GM21786 (cell line): Measurements from ENCODE around the gene HRG.
"Not testable (repeated sequence)": the region's sequence is repeated elsewhere in the genome, so short reads cannot be mapped to it uniquely, and the experiment has no call there.

ENCODE experiments used
- ATAC-seq: cut with Tn5 transposase; IDR thresholded peaks from one replicate; pipeline ENCODE4 v1.9.1; 2021; ENCODE audit not compliant: unreplicated experiment

HRG gene, protein sequence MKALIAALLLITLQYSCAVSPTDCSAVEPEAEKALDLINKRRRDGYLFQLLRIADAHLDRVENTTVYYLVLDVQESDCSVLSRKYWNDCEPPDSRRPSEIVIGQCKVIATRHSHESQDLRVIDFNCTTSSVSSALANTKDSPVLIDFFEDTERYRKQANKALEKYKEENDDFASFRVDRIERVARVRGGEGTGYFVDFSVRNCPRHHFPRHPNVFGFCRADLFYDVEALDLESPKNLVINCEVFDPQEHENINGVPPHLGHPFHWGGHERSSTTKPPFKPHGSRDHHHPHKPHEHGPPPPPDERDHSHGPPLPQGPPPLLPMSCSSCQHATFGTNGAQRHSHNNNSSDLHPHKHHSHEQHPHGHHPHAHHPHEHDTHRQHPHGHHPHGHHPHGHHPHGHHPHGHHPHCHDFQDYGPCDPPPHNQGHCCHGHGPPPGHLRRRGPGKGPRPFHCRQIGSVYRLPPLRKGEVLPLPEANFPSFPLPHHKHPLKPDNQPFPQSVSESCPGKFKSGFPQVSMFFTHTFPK

DNA sequence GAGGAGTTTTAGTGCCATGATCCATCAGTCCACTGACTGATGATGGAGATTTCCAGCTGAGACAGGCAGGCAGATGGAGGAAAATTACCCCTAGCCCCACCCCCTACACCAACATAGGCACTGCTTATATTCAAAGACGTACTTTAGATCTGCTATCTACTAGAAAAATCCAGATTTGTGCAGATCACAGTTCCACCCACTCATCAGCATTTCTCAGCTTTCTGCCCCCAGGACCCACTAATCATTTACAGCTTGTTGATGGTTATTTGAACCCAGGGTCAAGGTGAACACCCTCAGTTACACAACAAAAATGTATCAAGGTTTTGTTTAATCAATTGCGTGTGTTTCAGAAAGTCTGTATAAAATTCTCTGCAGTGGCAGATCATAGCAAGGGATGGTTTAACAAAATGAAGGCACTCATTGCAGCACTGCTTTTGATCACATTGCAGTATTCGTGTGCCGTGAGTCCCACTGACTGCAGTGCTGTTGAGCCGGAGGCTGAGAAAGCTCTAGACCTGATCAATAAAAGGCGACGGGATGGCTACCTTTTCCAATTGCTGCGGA, at the start of gene HRG:
HRG (plus strand) TSS at position 390 of the 564 bp plus-strand sequence; CDS start at position 408, 18 bp downstream.
- ATAC-seq, result no peak

GRCh38 chr3:186616299-186616617, 49.6 kb upstream of the HRG start:
- no peak for ATAC-seq

DNA sequence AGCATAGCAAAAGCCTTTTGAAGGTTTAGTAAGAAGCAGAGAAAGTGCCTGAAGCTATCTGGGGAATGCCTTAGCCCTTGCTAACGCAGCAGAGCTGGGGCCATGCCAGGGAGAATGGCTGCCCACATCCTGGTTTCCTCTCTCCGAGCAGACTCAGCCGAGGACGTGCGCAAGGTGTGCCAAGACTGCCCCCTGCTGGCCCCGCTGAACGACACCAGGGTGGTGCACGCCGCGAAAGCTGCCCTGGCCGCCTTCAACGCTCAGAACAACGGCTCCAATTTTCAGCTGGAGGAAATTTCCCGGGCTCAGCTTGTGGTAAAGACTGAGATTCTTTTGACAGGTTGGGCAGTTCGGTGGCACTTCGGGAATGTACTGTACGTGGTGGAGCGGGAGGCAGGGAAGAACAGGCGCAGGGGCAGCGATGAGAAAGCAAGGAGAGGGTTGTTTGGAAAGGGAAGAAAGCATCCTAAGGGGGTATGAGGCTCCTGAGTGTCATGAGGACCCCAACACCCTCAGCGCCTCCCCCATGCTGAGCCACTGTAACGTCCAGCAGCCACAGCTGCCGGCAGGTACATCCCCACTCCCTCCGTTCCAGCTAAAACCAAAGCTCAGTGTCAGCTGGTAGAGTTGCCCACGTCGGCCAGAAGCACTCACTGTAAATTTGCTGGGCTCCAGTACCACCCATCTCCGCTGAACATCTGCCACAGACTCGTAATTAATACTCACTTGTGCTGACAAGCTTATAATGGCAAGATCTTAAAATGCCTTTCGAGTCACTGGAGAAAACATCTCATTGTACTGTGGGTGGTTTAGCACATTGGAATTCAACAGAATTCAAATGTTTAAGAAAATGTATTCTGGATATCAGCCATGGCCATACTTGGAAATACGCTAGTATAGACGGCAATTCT, 48.5 kb upstream of the HRG start:
- peak; percentile 98 for ATAC-seq

DNA sequence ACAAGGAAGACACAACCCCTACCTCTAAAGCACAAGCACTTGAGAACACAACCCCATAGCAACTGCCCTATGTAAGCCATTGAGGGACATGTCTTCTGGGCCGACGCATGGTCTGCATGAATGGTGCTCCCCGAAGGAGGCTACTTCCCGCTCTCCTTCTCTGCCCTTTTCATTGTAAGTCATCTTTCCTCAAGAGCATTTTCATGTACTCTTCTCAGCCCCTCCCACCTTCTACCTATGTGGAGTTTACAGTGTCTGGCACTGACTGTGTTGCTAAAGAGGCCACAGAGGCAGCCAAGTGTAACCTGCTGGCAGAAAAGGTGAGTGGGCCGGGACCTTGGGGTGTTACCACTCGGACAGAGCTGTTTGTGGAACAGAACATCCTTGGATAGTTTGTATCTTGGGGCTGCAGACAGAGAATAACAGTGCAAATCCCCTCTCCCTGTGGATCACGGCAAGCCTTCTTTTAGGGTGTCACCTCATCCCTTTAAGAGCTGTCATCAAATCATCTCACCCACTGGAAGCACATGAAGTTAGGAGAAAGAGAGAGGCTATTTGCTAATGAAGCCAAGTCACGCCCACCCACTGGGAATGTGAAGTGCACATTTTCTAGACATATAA, 47.4 kb upstream of the HRG start:
- no peak for ATAC-seq

- ATAC-seq, result no peak
Observed at GRCh38 chr3:186619787-186620212, 46.0 kb upstream of the HRG start.

- ATAC-seq, result no peak
Observed at GRCh38 chr3:186620213-186621092, 45.4 kb upstream of the HRG start.

GRCh38 chr3:186621894-186622650, 43.7 kb upstream of the HRG start:
- ATAC-seq, result no peak

DNA sequence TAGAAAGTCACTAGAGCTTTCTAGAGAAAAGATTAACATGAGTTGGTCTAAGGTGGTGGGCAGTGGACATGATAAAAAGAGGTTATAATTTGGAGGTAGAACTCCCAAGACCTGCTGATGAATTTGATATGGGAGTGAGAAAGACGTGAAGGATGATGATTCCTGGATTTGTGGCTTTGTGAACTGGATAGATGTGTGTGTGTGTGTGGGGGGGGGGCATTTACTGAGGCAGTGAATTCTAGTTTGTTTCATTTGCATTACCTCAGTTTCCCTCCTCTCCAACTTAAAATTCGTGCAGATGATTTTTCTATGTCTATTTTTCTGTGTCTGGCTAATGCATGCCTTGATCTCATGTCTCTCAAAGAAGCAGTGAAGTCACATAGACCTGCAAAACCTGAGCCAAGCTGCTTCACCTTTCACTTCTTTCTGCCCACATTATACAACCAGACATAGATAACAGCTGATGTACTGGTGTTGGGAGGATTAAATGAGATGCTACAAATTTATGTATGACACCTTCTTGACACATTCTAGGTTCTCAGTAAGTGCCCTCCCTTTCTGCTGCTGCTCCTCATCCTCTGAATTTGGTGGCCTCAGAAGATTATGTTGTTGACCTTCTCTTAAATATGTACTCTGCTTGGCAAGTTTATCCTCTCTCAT, 43.0 kb upstream of the HRG start:
- ATAC-seq, result no peak

- no peak for ATAC-seq
Observed at GRCh38 chr3:186624598-186624997, 41.2 kb upstream of the HRG start.

DNA sequence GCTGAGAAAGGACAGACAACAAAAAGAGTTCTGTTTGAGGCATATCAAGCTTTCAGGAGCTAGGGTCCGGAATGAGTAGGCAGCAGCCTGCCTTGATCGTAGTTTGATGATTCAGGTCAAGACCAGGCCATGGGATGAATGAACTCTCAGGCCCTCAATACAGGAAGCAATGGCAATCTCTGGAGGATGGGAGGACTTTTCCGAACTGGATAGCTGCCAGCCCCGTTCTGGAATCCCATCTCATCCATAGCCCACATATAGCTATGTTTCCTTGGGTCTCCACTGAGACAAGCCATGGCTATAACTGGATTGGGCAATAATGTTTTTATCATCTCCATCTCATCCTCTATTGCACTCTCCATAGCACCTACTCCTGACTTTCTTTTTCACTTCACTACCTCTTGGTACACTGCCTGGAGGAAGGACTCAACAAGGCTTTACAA, 40.2 kb upstream of the HRG start:
- ATAC-seq, result no peak

DNA sequence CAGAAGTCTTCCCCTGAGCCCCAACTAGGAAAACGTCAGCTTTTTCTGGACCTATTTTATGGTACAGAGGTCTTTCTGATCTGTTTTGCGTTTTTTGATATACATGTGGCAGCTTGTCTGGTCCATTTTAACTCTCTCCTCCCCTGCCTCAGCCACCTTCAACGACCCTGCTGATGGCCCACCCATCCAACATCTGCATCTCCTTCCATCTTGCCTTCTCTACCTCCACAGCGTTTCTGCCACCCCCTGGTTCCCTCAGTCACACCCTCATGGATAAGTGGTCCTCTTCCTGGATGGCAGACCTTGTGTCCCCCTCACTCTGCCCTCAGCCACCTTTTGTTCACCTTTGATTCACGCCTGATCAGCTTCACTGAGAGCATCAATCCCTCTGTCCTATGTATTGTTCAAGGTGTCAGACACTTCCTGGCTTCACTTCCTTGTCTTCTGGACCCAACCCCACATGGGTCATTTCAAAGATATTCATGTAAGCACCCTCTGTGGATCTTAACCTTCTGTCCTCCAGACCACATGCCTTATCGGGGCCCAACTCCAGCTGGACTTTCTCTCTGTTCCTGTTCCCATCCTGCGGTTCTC, 39.5 kb upstream of the HRG start:
- ATAC-seq, result no peak

DNA sequence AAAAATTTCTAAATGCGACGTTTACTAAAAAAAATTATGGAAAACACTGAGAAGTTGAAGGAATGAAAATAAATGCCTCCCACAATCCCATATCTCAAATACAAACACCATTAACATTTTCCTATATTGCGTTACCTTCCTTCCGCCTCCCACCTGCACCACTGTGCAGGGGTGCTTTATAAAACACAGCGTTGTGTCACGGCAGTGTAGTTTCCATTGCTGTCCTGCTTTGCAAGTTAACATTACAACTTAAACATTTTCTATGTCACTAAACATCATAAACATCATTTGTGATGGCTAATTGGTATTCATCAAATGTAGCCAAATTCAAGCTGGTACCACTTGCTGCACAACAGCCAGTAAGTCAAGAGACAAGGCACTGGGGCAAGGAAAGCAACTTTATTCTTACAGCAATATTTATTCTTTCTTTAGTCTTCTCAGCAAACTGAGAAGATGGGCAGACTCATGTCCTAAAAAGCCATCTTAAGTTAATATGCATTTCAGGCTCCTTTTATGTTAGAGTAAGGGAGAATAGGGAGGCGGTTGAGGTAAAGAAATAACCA, 37.9 kb upstream of the HRG start:
- no peak for ATAC-seq

DNA sequence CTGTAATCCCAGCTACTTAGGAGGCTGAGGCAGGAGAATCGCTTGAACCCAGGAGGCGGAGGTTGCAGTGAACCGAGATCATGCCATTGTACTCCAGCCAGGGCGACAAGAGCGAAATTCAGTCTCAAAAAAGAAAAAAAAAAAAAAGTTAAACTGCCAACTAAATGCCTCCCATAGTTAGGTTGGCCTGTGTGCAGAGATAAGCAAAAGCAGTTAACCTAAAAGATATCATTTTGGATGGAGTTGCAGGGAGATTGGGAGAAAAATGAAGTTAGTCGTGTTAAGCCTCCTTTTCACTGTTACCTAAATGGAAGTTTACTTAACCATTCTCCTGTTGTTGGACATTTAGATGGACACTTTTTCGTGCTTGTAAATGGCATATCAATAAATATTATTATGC, 37.1 kb upstream of the HRG start:
- ATAC-seq, result no peak

DNA sequence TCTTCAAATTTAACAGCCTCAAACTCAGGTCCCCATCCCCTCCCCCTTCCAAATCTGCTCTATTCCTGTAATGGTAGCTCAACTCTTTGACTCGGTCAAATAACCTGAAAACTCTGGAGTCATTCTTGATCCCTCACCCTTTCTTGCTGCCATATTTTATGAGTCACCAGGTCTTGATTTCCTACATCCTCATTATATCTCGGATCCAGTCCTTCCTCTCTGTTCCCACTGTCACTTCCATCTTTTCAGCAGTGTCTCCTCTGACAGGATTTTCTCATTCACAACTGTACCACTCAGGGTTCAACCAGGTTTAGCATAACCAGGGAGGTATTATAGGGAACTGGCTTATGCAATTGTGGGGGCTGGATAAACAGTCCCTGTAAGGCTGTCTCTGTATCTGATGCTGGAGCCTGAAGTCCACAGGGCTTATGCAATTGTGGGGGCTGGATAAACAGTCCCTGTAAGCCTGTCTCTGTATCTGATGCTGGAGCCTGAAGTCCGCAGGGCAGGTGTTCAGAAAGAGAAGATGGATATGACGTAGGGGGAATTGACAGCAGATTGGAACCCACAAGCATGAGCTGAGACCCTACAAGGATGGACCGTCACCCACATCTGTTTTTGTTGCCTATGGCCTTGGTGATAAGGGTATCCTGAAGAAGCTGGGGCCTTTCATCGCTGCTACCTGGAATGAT, 34.7 kb upstream of the HRG start:
- no peak for ATAC-seq

DNA sequence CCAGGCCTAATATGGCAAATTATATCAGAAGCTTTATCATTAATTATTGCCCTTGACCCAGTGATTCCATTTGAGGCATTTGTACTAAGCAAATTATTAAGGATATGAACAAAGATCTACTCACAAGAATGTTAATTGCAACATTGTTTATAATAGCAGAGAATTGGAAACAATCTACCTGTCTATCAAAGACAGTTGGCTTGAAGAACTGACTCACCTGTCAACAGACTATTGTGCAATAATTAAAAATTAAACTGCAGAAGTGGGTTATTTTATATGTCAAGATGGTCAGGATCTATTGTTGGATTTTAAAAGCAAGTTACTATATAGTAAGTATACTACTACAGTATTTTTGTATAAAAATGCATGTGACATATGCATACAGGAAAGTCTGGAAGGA, 32.3 kb upstream of the HRG start:
- ATAC-seq, result no peak

- not testable (repeated sequence) for ATAC-seq
Observed at GRCh38 chr3:186634207-186634606, 31.6 kb upstream of the HRG start.

DNA sequence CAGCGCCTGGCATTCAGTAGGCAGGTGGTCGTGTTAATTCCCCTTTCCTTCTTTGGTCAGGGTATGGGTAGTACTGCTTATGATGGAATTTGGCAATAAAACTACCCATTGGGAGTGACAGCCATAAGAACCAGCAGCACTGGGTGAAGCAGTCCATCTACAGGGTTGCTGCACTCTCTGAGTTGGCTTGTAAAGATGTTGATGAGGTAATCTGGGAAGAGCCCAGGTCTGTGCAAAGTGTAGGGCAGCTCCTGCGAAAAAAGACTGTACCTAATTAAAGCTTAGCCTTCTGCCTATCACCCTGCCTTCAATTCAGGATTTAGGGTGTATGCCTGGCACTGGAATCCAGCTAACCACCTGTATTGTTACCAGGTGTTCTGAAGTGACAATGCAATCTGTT, 30.3 kb upstream of the HRG start:
- ATAC-seq, result no peak

DNA sequence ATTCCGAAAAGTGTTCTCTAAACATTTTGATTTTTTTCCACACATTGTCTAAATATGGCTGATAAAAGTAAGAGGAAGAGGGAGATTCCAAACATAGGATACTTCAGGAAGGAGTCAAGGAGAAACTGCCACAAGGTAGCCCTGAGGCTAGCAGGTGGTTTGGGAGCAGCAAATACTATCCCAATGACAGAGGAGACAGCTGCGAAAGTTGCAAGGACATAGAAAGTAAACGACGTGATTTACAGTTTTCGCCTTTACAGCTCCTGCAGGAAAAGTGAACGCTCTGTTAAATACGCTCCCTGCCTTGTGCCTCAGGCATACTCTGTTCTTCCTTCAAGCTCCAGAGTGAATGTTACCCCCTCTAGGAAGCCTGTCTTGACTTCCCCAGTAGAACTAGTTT, 29.3 kb upstream of the HRG start:
- no peak for ATAC-seq
